ENCODE measurements around the gene INVS. TPM values are rescaled to one million over a fixed set of nuclear protein-coding genes. Genes with fewer than 3 reads are reported as not detected.

INVS gene
- total RNA-seq, 4 donors from 2014 or later = 5.5 to 13.9 (median 6.7) TPM

- no peak for TF ChIP-seq CTCF (IDR thresholded peaks at IDR 0.05 in 4 of 5, conservative IDR thresholded peaks at IDR 0.05 in 1 of 5)
- TF ChIP-seq POLR2A (IDR thresholded peaks at IDR 0.05) = no peak
- in situ Hi-C loops (cut with MboI; ENCODE audit: low sequenced_read_pairs in 4 of 4) = no loop called here
These were observed 51.2 kb downstream of the INVS start for GRCh38 chr9:100150214-100150613.

GRCh38 chr9:100160021-100160420, 61.0 kb downstream of the INVS start:
- in situ Hi-C loops (cut with MboI; ENCODE audit: low sequenced_read_pairs in 4 of 4) (no loop called here), intact Hi-C loops (cut with DNase I; ENCODE audit: low total_unique reads) (no loop called here)
- ATAC-seq (no peak), DNase-seq (no peak)
- no peak overlapping the region for H3K4me3 ChIP-seq
- no peaks in the 10 kb centered on the region for H3K27me3 ChIP-seq
- H3K9me3 ChIP-seq = no peaks in the 10 kb centered on the region
- no peak overlapping the region for H3K27ac ChIP-seq
- TF ChIP-seq POLR2A (IDR thresholded peaks at IDR 0.05) = no peak
- H3K4me1 ChIP-seq = no peaks in the 10 kb centered on the region
- no peaks in the 10 kb centered on the region for H3K36me3 ChIP-seq

More at GRCh38 chr9:100150214-100150613, 51.2 kb downstream of the INVS start:
- H3K9me3 ChIP-seq = no peaks in the 10 kb centered on the region
- DNase-seq (no peak), ATAC-seq (no peak)
- intact Hi-C loops (cut with DNase I; ENCODE audit: low total_unique reads) = no loop called here
- H3K27ac ChIP-seq = no peak overlapping the region
- H3K27me3 ChIP-seq = no peaks in the 10 kb centered on the region
- H3K4me3 ChIP-seq = no peak overlapping the region
- H3K4me1 ChIP-seq = no peaks in the 10 kb centered on the region
- no peaks in the 10 kb centered on the region for H3K36me3 ChIP-seq

- intact Hi-C loops (cut with DNase I; ENCODE audit: low total_unique reads) = no loop called here
- no peak for DNase-seq
- no peaks in the 10 kb centered on the region for H3K4me1 ChIP-seq
These were observed 68.1 kb downstream of the INVS start for GRCh38 chr9:100167176-100167575.

GRCh38 chr9:100167915-100168654, 69.0 kb downstream of the INVS start:
- H3K9me3 ChIP-seq = no peaks in the 10 kb centered on the region
- H3K27ac ChIP-seq = no peak overlapping the region
- ATAC-seq (no peak), DNase-seq (no peak)
- no peaks in the 10 kb centered on the region for H3K36me3 ChIP-seq
- intact Hi-C loops (cut with DNase I; ENCODE audit: low total_unique reads) (no loop called here), in situ Hi-C loops (cut with MboI; ENCODE audit: low sequenced_read_pairs in 4 of 4) (no loop called here)
- H3K4me3 ChIP-seq = no peak overlapping the region
- H3K4me1 ChIP-seq = no peaks in the 10 kb centered on the region
- H3K27me3 ChIP-seq = no peaks in the 10 kb centered on the region
- TF ChIP-seq CTCF (IDR thresholded peaks at IDR 0.05 in 4 of 5, conservative IDR thresholded peaks at IDR 0.05 in 1 of 5) = no peak
- no peak for TF ChIP-seq POLR2A (IDR thresholded peaks at IDR 0.05)

More at GRCh38 chr9:100167176-100167575, 68.1 kb downstream of the INVS start:
- H3K27ac ChIP-seq = no peak overlapping the region
- in situ Hi-C loops (cut with MboI; ENCODE audit: low sequenced_read_pairs in 4 of 4) = no loop called here
- no peaks in the 10 kb centered on the region for H3K36me3 ChIP-seq
- no peaks in the 10 kb centered on the region for H3K9me3 ChIP-seq
- H3K27me3 ChIP-seq = no peaks in the 10 kb centered on the region
- H3K4me3 ChIP-seq = no peak overlapping the region
- no peak for ATAC-seq
- no peak for TF ChIP-seq POLR2A (IDR thresholded peaks at IDR 0.05)
- no peak for TF ChIP-seq CTCF (IDR thresholded peaks at IDR 0.05 in 4 of 5, conservative IDR thresholded peaks at IDR 0.05 in 1 of 5)

GRCh38 chr9:100170085-100170484, 71.0 kb downstream of the INVS start:
- no peak for TF ChIP-seq CTCF (IDR thresholded peaks at IDR 0.05 in 4 of 5, conservative IDR thresholded peaks at IDR 0.05 in 1 of 5)
- no peaks in the 10 kb centered on the region for H3K27me3 ChIP-seq
- DNase-seq = no peak
- H3K9me3 ChIP-seq = no peaks in the 10 kb centered on the region
- in situ Hi-C loops (cut with MboI; ENCODE audit: low sequenced_read_pairs in 4 of 4) = no loop called here
- intact Hi-C loops (cut with DNase I; ENCODE audit: low total_unique reads) = no loop called here
- ATAC-seq = no peak
- peaks cover 0 to 8% of the 10 kb centered on the region in 2 donors for H3K36me3 ChIP-seq
- no peak overlapping the region for H3K27ac ChIP-seq
- H3K4me3 ChIP-seq = no peak overlapping the region
- no peaks in the 10 kb centered on the region for H3K4me1 ChIP-seq
